GM12878 (cell line): ENCODE data around the gene PDZD11. TPM values are rescaled to one million over a fixed set of nuclear protein-coding genes. Genes with fewer than 3 reads are reported as not detected.
A peak's percentile ranks its signal among the peaks of the same experiment; 100 is the strongest.

Experiments
- ASH2L ChIP-seq: fragments of 300-600, 200-600 bp; sonication (generic); IDR thresholded peaks from 2 replicates; pipeline ENCODE4 v1.6.1; 2017; ENCODE audit warnings: low read depth, mild to moderate bottlenecking, borderline replicate concordance
- BACH1 ChIP-seq: fragments of 450-650 bp; IDR thresholded peaks from 2 replicates; pipeline ENCODE4 v1.6.1; 2017; ENCODE audit warnings: mild to moderate bottlenecking, borderline replicate concordance
- ELK1 ChIP-seq: IDR thresholded peaks from 2 replicates; pipeline ENCODE4 v1.6.1; 2012; ENCODE audit warnings: low read depth, low read length, improper control_type of control experiment
- ETV6 ChIP-seq, 2 experiments: fragments of 450-650 bp in 1 of 2; IDR thresholded peaks in 1 of 2; conservative IDR thresholded peaks in 1 of 2; 2 replicates each; pipeline ENCODE4 v1.6.1; 2014; ENCODE audit warnings: antibody characterized with exemption in 1 of 2, borderline replicate concordance in 1 of 2, low read depth in 1 of 2, mild to moderate bottlenecking in 1 of 2, moderate library complexity in 1 of 2
- GABPA ChIP-seq: IDR thresholded peaks from 2 replicates; pipeline ENCODE4 v1.6.1; 2014; ENCODE audit warnings: antibody characterized with exemption, low read depth, mild to moderate bottlenecking, inconsistent platforms
- NKRF ChIP-seq: fragments of 450-650 bp; conservative IDR thresholded peaks from 2 replicates; pipeline ENCODE4 v1.6.1; 2017; ENCODE audit warnings: mild to moderate bottlenecking, moderate library complexity
- PML ChIP-seq: IDR thresholded peaks from 2 replicates; pipeline ENCODE4 v1.6.1; 2012; ENCODE audit warnings: low read length, inconsistent platforms
- RUNX3 ChIP-seq: IDR thresholded peaks from 2 replicates; pipeline ENCODE4 v1.6.1; 2012; ENCODE audit warnings: low read length, inconsistent platforms
- SKIL ChIP-seq: fragments of 450-650 bp; IDR thresholded peaks from 2 replicates; pipeline ENCODE4 v1.6.1; 2017; ENCODE audit warnings: mild to moderate bottlenecking, low read depth, inconsistent platforms; ENCODE audit not compliant: poor library complexity, severe bottlenecking
- SREBF1 ChIP-seq: IDR thresholded peaks from 2 replicates; pipeline ENCODE4 v1.6.1; 2012; ENCODE audit warnings: mild to moderate bottlenecking, low read length
- ZBTB33 ChIP-seq: fragments of 450-650 bp; IDR thresholded peaks from 2 replicates; pipeline ENCODE4 v1.6.1; 2017; ENCODE audit warnings: mild to moderate bottlenecking
- ZZZ3 ChIP-seq: IDR thresholded peaks from 2 replicates; pipeline ENCODE4 v1.6.1; 2011; ENCODE audit warnings: low read depth; ENCODE audit not compliant: control insufficient read depth, insufficient read length
- polyA plus RNA-seq, 11 experiments: library from polyadenylated mRNA; depleted of rRNA in 4 of 11; unstranded in 6 of 11; stranded (reverse) in 5 of 11; fragments of >200 nt; fragmentation: Nextera tagmentation in 4 of 11; fragmentation: Illumina TruSeq in 1 of 11; extraction: Ambion mirVana in 4 of 11; extraction: Trizol in 1 of 11; gene quantifications; 1 replicate in 1 of 11; 2 replicates in 10 of 11; pipeline versions ENCODE4 v1.2.1 to v1.2.3, GENCODE V29; 2011 to 2016; ENCODE audit warnings: inconsistent platforms in 2 of 11, missing spikeins in 2 of 11, low read depth in 1 of 11
- total RNA-seq, 4 experiments: library from RNA; depleted of rRNA in 3 of 4; stranded (reverse); fragments of >200 nt in 3 of 4; fragmentation: Illumina TruSeq in 1 of 4; extraction: Trizol in 1 of 4; gene quantifications; 2 replicates each; pipeline versions ENCODE4 v1.2.1 to v1.2.3, GENCODE V29; 2013 to 2021
- TF ChIP-seq, protein P1 (sequence below): fragments of 450-650 bp; IDR thresholded peaks from 2 replicates; pipeline ENCODE4 v1.6.1; 2016; ENCODE audit warnings: mild to moderate bottlenecking, moderate library complexity, borderline replicate concordance
- TF ChIP-seq, protein P2 (sequence below): IDR thresholded peaks from 2 replicates; pipeline ENCODE4 v1.6.1; 2011; ENCODE audit warnings: low read depth, mild to moderate bottlenecking, low read length, moderate library complexity, borderline replicate concordance; ENCODE audit errors: extremely low read depth

Gene PDZD11
- total and polyA plus RNA-seq, 10 of the 15 experiments (the other 5 are each of a cell fraction or from before 2014, with no cell fraction given), result 28.4 to 123 (median 55.0) TPM

- TF ChIP-seq, protein P1, sequence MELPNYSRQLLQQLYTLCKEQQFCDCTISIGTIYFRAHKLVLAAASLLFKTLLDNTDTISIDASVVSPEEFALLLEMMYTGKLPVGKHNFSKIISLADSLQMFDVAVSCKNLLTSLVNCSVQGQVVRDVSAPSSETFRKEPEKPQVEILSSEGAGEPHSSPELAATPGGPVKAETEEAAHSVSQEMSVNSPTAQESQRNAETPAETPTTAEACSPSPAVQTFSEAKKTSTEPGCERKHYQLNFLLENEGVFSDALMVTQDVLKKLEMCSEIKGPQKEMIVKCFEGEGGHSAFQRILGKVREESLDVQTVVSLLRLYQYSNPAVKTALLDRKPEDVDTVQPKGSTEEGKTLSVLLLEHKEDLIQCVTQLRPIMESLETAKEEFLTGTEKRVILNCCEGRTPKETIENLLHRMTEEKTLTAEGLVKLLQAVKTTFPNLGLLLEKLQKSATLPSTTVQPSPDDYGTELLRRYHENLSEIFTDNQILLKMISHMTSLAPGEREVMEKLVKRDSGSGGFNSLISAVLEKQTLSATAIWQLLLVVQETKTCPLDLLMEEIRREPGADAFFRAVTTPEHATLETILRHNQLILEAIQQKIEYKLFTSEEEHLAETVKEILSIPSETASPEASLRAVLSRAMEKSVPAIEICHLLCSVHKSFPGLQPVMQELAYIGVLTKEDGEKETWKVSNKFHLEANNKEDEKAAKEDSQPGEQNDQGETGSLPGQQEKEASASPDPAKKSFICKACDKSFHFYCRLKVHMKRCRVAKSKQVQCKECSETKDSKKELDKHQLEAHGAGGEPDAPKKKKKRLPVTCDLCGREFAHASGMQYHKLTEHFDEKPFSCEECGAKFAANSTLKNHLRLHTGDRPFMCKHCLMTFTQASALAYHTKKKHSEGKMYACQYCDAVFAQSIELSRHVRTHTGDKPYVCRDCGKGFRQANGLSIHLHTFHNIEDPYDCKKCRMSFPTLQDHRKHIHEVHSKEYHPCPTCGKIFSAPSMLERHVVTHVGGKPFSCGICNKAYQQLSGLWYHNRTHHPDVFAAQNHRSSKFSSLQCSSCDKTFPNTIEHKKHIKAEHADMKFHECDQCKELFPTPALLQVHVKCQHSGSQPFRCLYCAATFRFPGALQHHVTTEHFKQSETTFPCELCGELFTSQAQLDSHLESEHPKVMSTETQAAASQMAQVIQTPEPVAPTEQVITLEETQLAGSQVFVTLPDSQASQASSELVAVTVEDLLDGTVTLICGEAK, result peak; percentile 78
- TF ChIP-seq SREBF1 (no peak), RUNX3 (peak; percentile 40; the same call in 1 of the 2 replicates), PML (peak; percentile 75; the same call in 1 of the 2 replicates), SKIL (no peak), BACH1 (no peak), GABPA (peak; percentile 81), ETV6 (conservative IDR thresholded peaks at IDR 0.05 in 1 of 2, IDR thresholded peaks at IDR 0.05 in 1 of 2; ENCODE audit: borderline replicate concordance in 1 of 2, low read depth in 1 of 2) (no peak), ZBTB33 (no peak), ZZZ3 (no peak), NKRF (peak; percentile 99), ASH2L (no peak), ELK1 (0 out of 2 replicates have a peak, but pooled peaks have one; percentile 20)
- TF ChIP-seq, protein P2, sequence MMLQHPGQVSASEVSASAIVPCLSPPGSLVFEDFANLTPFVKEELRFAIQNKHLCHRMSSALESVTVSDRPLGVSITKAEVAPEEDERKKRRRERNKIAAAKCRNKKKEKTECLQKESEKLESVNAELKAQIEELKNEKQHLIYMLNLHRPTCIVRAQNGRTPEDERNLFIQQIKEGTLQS, result no peak
Observed at GRCh38 chrX:70289793-70290770, at the start of gene PDZD11, which contains the start of gene KIF4A (continued).
